ENCODE results near the gene UGT1A9.

Gene UGT1A9

DNA sequence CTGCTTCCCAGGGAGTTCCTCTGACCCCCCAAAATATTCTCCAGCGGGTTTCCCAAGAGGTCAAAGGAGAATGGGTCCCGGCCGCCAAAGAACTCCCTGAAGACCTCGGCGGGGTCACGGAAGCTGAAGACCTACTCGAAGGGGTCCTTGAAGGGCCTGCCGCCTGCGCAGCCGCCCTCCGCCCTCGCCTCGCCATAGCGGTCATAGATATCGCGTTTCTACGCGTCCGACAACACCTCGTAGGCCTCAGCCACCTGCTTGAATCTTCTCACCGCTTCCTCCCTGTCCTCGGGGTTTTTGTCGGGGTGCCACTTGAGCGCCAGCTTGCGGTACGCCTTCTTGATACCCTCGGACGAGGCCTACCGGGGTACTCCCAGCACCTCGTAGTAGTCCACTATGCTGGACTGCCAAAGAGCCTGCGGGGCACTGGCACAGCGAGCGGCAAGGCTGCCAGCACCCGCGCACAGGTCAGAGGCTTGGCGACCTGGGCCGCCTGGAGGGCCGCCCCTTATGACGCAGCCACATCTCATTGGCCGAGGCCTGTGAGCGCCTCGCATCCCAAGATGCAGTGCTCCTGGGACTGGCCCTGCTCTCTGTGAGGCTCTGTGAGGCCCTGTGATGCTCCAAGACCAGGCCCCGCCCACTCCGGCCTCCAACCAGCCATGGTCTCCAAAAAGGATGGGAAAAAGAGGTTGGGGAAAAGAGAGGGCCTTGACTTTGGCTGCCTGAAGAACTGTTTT, 83.3 kb downstream of the UGT1A9 start:
- no peak for FAIRE-seq
- DNase-seq (ENCODE audit: insufficient read length, low spot score), result no peak

GRCh38 chr2:233756429-233757081, 84.9 kb downstream of the UGT1A9 start:
- FAIRE-seq (no peak), DNase-seq (ENCODE audit: insufficient read length, low spot score) (no peak)

DNA sequence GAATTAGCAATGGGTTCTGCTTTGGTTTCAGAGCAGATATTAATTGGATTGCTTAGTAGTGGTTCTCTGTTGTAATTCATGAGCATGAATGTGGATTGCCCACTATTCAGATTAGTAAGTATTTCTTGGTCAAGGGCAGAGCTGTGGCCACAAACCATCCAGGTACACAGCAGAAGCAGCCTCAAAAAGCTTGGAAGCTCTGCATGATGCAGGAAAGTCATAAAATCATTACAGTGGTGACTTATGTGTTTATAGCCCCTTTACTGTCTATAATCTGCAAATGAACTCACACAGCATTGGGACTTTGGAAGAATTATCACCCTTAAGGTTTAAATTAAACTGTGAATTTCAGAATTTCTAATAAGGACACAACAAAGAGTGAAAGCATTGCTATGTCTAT, 86.4 kb downstream of the UGT1A9 start:
- DNase-seq (ENCODE audit: insufficient read length, low spot score) (no peak), FAIRE-seq (no peak)

DNA sequence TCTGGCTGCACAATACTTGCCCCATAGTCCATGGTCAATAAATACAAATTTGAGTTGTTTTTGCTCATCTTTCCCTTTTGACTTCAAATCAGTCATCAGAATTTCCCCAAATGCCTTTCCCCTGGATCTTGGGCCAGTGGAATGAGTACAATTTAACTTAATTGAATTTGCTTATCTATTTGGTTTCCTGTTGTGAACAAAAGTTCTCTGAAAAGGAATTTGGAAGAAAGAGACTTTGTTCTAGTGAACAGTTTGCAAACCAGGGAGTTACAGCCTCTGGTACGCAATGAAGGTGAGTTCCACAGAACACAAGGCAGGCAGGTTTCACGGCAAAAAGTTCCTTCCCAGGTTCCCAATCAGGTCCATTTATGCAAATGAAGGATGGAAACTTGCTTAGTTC, 87.2 kb downstream of the UGT1A9 start:
- FAIRE-seq (no peak), DNase-seq (ENCODE audit: insufficient read length, low spot score) (no peak)

DNA sequence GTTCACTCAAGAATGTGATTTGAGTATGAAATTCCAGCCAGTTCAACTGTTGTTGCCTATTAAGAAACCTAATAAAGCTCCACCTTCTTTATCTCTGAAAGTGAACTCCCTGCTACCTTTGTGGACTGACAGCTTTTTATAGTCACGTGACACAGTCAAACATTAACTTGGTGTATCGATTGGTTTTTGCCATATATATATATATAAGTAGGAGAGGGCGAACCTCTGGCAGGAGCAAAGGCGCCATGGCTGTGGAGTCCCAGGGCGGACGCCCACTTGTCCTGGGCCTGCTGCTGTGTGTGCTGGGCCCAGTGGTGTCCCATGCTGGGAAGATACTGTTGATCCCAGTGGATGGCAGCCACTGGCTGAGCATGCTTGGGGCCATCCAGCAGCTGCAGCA, 88.3 kb downstream of the UGT1A9 start, which contains the start of gene UGT1A1:
TSS of gene UGT1A1 (plus strand) at position 228 of the 400 bp plus-strand sequence. CDS start at position 246, 18 bp downstream.
- DNase-seq (ENCODE audit: insufficient read length, low spot score), result no peak
- no peak for FAIRE-seq

DNA sequence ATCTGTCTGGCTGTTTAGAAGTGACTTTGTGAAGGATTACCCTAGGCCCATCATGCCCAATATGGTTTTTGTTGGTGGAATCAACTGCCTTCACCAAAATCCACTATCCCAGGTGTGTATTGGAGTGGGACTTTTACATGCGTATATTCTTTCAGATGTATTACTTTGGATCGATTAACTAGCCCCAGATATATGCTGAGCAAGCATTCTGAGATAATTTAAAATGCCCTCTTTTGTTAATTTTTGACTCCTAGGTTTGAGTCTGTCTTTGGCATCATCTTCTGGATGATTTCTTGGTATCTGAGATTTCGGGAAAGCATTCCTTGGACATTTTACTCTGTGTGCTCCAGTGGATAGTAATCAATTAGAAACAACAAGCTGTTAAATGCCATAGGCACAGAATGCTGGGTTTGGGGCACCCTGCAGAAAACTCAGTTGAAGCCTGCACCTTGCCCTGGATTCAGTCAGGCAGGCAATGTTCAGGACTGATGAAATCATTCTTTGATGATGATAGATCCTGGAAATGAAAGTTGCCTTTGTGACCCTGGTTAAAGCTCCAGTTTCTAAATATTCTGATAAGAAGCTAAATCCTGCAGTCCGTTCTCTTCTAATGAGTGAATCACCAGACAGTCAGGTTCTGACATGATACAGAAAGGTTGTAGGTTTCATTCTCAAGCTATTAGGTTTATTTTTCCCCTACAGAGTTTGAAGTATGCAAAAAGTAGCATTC, 89.5 kb downstream of the UGT1A9 start:
- no peak for DNase-seq (ENCODE audit: insufficient read length, low spot score)
- FAIRE-seq, result no peak

DNA sequence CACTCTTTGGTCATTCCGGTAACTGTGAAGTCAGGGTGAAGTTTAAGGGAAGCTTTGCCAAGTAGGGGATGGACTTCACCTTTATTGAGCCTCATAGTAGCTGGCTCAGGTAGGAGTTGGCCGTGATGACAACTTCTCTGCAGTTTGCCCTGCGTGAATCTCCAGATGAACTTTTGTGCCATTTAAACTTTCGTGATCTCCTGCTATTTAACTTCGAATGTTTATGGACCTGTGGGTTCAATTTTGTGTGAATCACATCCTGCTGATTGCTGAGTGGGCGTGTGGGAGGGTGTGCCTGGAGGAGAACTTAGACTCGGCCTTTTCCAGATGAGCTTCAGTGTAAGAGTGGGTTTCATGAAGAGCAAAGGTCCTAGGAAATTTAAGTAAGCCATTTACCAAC, 92.6 kb downstream of the UGT1A9 start:
- DNase-seq (ENCODE audit: insufficient read length, low spot score) (no peak), FAIRE-seq (no peak)

DNA sequence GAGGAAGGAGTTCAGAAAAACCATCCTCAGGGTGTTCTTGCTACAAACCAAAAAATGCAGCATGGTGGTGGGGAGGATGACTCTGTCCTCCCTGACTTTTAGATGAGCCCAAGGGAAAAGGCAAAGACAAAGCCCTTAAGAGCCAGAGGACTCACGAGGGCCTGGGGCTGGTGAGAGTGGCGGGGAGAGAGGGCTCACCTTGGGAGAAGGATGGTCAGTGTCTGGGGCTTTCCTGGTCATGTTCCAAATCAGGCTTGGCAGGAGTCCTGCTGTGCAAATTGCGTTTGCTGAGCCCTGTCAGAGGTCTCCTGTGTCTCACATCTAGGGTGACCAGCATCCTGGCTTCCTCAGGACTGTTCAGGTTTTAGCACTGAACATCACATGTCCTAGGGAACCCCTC, 93.1 kb downstream of the UGT1A9 start:
- no peak for DNase-seq (ENCODE audit: insufficient read length, low spot score)
- no peak for FAIRE-seq

DNA sequence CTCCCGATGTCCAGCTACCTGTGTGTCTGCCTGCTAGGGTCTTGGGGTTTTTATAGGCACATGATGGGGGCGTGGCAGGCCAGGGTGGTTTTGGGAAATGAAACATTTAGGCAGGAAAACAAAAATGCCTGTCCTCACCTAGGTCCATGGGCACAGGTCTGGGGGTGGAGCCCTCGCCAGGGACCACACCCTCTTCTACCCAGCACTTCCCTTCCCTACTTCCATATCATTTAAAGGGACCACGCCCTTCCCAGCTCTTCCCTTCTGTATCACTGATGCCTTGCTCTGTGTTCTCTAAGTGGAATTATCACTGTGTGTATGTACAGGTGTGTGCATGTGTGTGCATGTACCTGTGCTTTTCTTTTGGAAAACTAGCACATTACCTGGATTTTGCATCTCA, 94.7 kb downstream of the UGT1A9 start:
- FAIRE-seq (no peak), DNase-seq (ENCODE audit: insufficient read length, low spot score) (no peak)

DNA sequence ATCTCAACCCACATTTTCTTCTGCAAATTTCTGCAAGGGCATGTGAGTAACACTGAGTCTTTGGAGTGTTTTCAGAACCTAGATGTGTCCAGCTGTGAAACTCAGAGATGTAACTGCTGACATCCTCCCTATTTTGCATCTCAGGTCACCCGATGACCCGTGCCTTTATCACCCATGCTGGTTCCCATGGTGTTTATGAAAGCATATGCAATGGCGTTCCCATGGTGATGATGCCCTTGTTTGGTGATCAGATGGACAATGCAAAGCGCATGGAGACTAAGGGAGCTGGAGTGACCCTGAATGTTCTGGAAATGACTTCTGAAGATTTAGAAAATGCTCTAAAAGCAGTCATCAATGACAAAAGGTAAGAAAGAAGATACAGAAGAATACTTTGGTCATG, 96.4 kb downstream of the UGT1A9 start:
- FAIRE-seq (no peak), DNase-seq (ENCODE audit: insufficient read length, low spot score) (no peak)

DNA sequence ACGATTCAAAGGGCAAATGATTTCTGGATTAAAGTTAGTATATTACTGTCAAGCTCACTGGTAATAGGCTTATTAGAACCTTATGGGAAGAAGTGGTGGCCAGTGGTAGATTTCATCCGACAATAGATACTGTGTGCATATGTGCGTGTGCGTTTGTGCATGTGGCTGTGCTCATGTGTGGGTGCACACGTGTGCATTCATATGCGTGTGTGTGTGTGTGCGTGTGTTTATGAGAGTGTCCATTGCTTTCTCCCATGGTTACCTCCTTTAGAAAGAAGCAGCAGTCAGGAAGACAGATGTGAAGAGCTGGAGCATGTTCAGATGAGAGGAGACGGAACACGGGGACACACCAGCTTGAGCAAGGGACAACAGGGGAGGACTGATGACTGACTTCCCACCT, 97.6 kb downstream of the UGT1A9 start:
- FAIRE-seq, result no peak
- no peak for DNase-seq (ENCODE audit: insufficient read length, low spot score)

DNA sequence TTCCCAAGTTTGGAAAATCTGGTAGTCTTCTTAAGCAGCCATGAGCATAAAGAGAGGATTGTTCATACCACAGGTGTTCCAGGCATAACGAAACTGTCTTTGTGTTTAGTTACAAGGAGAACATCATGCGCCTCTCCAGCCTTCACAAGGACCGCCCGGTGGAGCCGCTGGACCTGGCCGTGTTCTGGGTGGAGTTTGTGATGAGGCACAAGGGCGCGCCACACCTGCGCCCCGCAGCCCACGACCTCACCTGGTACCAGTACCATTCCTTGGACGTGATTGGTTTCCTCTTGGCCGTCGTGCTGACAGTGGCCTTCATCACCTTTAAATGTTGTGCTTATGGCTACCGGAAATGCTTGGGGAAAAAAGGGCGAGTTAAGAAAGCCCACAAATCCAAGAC, 100.5 kb downstream of the UGT1A9 start:
- FAIRE-seq (no peak), DNase-seq (ENCODE audit: insufficient read length, low spot score) (no peak)

DNA sequence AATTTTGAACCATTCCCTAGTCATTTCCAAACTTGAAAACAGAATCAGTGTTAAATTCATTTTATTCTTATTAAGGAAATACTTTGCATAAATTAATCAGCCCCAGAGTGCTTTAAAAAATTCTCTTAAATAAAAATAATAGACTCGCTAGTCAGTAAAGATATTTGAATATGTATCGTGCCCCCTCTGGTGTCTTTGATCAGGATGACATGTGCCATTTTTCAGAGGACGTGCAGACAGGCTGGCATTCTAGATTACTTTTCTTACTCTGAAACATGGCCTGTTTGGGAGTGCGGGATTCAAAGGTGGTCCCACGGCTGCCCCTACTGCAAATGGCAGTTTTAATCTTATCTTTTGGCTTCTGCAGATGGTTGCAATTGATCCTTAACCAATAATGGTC, 100.9 kb downstream of the UGT1A9 start:
- DNase-seq (ENCODE audit: insufficient read length, low spot score), result no peak
- FAIRE-seq, result no peak

GRCh38 chr2:233773854-233774253, 102.2 kb downstream of the UGT1A9 start:
- FAIRE-seq, result no peak
- DNase-seq (ENCODE audit: insufficient read length, low spot score), result no peak

- DNase-seq (ENCODE audit: insufficient read length, low spot score) (no peak), FAIRE-seq (no peak)
Observed at GRCh38 chr2:233775414-233775813, 103.7 kb downstream of the UGT1A9 start.

DNA sequence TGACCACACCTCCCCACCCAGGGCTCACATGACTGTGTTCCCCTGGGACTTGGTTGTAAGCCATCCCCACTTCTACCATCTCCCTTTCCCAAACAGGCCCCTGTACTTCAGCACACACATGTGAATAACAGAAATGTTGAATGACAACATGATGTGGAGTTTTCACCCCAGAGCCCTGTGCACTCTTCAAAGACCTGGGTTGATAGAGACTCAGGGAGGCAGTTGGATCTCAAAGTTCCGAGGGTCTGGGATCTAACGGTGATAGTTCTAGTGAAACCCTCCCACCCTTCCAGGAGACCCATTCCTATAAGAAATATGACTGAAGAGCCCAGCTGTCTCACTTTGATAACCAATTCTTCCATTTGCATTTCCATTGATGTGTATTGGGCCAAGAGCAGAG, 106.3 kb downstream of the UGT1A9 start, which contains the start of gene MROH2A:
TSS of gene MROH2A (plus strand) at position 301 of the 400 bp plus-strand sequence. CDS start 1,029 bp downstream, outside the sequence.
- FAIRE-seq (no peak), DNase-seq (ENCODE audit: insufficient read length, low spot score) (no peak)

GRCh38 chr2:233779722-233780121, 108.0 kb downstream of the UGT1A9 start:
- FAIRE-seq (no peak), DNase-seq (ENCODE audit: insufficient read length, low spot score) (no peak)

DNA sequence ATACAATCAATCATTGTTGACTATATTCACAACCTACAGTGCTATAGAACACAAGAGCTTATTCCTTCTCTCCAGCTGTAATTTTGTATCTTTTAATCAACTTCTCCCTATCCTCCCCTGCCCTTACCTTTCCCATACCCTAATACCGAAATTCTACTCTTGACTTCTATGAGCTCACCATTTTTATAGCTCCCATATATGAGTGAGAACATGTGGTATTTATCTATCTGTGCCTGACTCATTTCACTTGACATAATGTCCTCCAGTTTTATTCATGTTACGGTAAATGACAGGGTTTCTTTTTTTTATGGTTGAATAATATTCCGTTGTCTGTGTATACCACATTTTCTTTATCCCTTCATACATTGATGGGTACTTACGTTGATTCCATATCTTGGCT, 109.1 kb downstream of the UGT1A9 start:
- FAIRE-seq, result no peak

DNA sequence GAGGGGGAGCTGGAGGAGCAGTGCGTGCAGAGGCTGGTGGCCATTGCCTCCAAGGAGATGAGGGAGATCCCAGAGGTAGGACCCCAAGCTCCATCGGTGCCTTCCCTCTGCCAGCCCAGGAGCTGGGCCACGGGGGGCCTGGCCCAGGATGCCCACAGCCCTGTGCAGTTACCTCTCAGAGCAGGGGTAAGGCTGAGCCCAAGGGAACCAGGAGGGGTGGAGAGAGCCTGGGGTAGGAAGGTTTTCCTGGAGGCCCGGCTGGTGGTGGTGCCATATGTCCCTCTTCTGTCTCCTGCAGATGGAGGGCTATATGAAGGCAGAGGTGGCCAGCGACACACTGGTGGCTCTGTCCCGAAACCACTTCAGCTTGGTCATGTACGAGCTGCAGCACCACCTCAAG, 117.9 kb downstream of the UGT1A9 start:
- DNase-seq (ENCODE audit: insufficient read length, low spot score) (no peak), FAIRE-seq (no peak)

More for the DNA sequence above, 109.1 kb downstream of the UGT1A9 start:
- DNase-seq (ENCODE audit: insufficient read length, low spot score), result no peak

GRCh38 chr2:233791151-233791882, 119.6 kb downstream of the UGT1A9 start:
- DNase-seq (ENCODE audit: insufficient read length, low spot score), result no peak
- FAIRE-seq, result no peak

GRCh38 chr2:233791883-233792329, 120.2 kb downstream of the UGT1A9 start:
- no peak for DNase-seq (ENCODE audit: insufficient read length, low spot score)
- FAIRE-seq, result no peak
